ENCODE measurements around the gene CDH18.

Gene CDH18

GRCh38 chr5:19977099-19977498 is 10.9 kb downstream of the CDH18 start:
- no peaks in the 10 kb centered on the region for H3K36me3 Mint-ChIP-seq (ENCODE audit: low read depth)
- no peak overlapping the region for H3K27ac Mint-ChIP-seq
- H3K27me3 Mint-ChIP-seq (ENCODE audit: low read depth), result no peaks in the 10 kb centered on the region
- no peaks in the 10 kb centered on the region for H3K4me1 Mint-ChIP-seq (ENCODE audit: low read depth)
- no peak overlapping the region for H3K4me3 Mint-ChIP-seq
- peaks cover 13% of the 10 kb centered on the region for H3K9me3 Mint-ChIP-seq

GRCh38 chr5:19975795-19976194 is 12.2 kb downstream of the CDH18 start:
- Mint-ChIP-seq H3K36me3 (ENCODE audit: low read depth) (no peaks in the 10 kb centered on the region), H3K4me1 (ENCODE audit: low read depth) (no peaks in the 10 kb centered on the region), H3K9me3 (peaks cover 14% of the 10 kb centered on the region), H3K27me3 (ENCODE audit: low read depth) (no peaks in the 10 kb centered on the region), H3K27ac (no peak overlapping the region), H3K4me3 (no peak overlapping the region)

DNA sequence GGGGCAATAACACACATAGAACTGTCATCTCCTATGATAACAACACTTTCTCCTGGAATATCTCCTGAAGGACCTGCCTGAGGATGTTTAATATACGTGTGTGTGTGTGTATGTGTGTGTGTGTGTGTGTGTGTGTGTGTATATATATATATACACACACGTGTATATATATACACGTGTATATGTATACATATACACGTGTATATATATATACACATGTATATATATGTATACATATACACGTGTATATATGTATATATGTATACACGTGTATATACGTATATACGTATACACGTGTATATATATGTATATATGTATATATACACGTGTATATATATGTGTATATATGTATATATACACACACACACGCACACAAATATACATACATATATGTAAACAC is 27.5 kb downstream of the CDH18 start:
- no peaks in the 10 kb centered on the region for H3K4me1 Mint-ChIP-seq (ENCODE audit: low read depth)
- H3K36me3 Mint-ChIP-seq (ENCODE audit: low read depth), result no peaks in the 10 kb centered on the region
- H3K27me3 Mint-ChIP-seq (ENCODE audit: low read depth), result no peaks in the 10 kb centered on the region
- no peak overlapping the region for H3K27ac Mint-ChIP-seq
- H3K9me3 Mint-ChIP-seq, result peaks cover 11% of the 10 kb centered on the region
- H3K4me3 Mint-ChIP-seq, result no peak overlapping the region

GRCh38 chr5:19959830-19960384 is 28.1 kb downstream of the CDH18 start:
- Mint-ChIP-seq H3K36me3 (ENCODE audit: low read depth) (no peaks in the 10 kb centered on the region), H3K4me1 (ENCODE audit: low read depth) (no peaks in the 10 kb centered on the region)

DNA sequence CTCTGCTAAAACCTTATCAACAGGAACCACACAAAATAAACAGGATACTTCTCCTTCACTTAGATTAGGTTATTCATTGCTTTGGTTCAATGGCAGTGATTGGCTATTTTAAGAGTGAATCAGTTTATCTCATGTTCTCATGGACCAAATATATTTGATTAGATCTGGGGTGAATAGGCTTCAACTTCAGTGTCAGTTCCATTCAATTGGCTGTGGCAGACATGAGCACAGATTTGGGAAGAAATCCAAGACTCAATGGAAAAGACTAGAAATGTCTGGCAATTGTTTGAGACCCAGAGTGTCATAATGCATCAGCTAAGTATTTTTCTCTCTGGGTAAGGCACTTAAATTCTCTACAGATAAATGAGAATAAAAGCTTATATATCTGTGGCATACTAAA is 37.1 kb downstream of the CDH18 start:
- Mint-ChIP-seq H3K9me3 (peaks cover 12% of the 10 kb centered on the region), H3K27ac (no peak overlapping the region), H3K4me1 (ENCODE audit: low read depth) (no peaks in the 10 kb centered on the region), H3K36me3 (ENCODE audit: low read depth) (no peaks in the 10 kb centered on the region), H3K27me3 (ENCODE audit: low read depth) (no peaks in the 10 kb centered on the region), H3K4me3 (no peak overlapping the region)

More at GRCh38 chr5:19959830-19960384, 28.1 kb downstream of the CDH18 start:
- peaks cover 15% of the 10 kb centered on the region for H3K9me3 Mint-ChIP-seq
- no peak overlapping the region for H3K27ac Mint-ChIP-seq
- no peak overlapping the region for H3K4me3 Mint-ChIP-seq
- H3K27me3 Mint-ChIP-seq (ENCODE audit: low read depth), result no peaks in the 10 kb centered on the region

DNA sequence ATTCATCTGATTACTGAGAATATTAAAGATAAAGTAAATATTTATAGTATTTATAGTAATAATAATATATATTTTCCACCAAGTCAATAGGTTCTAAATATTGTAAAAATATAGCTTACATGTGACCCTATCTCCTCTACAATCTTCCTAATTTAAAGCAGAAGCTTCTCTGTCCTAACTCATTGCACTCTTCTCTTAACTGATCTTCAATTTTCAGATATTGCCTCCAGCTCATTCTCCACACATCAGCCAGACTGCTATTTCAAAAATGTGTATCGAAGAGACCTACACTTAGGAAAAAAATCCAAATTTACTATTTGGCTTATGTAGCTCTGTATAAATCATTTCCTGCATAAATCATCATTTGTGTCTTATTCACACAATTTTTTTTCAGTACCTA is 47.8 kb downstream of the CDH18 start:
- no peaks in the 10 kb centered on the region for H3K27me3 Mint-ChIP-seq (ENCODE audit: low read depth)
- no peaks in the 10 kb centered on the region for H3K4me1 Mint-ChIP-seq (ENCODE audit: low read depth)
- no peak overlapping the region for H3K27ac Mint-ChIP-seq

DNA sequence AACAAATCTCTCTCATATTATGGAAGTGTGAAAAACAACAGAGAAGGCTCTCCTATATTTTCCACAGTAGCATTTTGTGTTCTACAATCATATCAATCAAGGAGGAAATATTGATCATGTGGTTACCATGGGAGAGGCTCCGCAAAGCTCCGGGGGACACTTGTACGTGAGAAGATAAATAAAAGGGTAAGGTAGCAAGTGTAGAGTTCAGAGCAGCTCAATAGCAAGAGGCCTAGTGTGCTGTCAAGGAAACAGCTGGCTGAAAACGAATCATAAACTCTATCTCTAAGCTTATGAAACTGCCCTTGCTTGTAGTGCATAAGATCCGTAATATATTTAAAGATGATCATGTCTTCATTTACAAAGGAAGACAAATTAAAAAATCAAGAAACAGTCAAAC is 57.5 kb downstream of the CDH18 start:
- Mint-ChIP-seq H3K4me3 (no peak overlapping the region), H3K27me3 (ENCODE audit: low read depth) (no peaks in the 10 kb centered on the region), H3K36me3 (ENCODE audit: low read depth) (no peaks in the 10 kb centered on the region), H3K27ac (no peak overlapping the region), H3K4me1 (ENCODE audit: low read depth) (no peaks in the 10 kb centered on the region), H3K9me3 (peaks cover 8% of the 10 kb centered on the region)

More for the DNA sequence above, 47.8 kb downstream of the CDH18 start:
- Mint-ChIP-seq H3K4me3 (no peak overlapping the region), H3K36me3 (ENCODE audit: low read depth) (no peaks in the 10 kb centered on the region), H3K9me3 (peaks cover 11% of the 10 kb centered on the region)

- Mint-ChIP-seq H3K27me3 (ENCODE audit: low read depth) (no peaks in the 10 kb centered on the region), H3K36me3 (ENCODE audit: low read depth) (no peaks in the 10 kb centered on the region), H3K27ac (no peak overlapping the region), H3K9me3 (peaks cover 15% of the 10 kb centered on the region), H3K4me1 (ENCODE audit: low read depth) (no peaks in the 10 kb centered on the region), H3K4me3 (no peak overlapping the region)
Observed at GRCh38 chr5:19928562-19929421, 59.2 kb downstream of the CDH18 start.

GRCh38 chr5:19927919-19928318 is 60.1 kb downstream of the CDH18 start:
- H3K4me1 Mint-ChIP-seq (ENCODE audit: low read depth), result no peaks in the 10 kb centered on the region
- H3K9me3 Mint-ChIP-seq, result peaks cover 16% of the 10 kb centered on the region
- H3K27ac Mint-ChIP-seq, result no peak overlapping the region

GRCh38 chr5:19927170-19927569 is 60.8 kb downstream of the CDH18 start:
- peaks cover 19% of the 10 kb centered on the region for H3K9me3 Mint-ChIP-seq
- no peak overlapping the region for H3K4me3 Mint-ChIP-seq
- no peaks in the 10 kb centered on the region for H3K27me3 Mint-ChIP-seq (ENCODE audit: low read depth)
- H3K27ac Mint-ChIP-seq, result no peak overlapping the region
- no peaks in the 10 kb centered on the region for H3K4me1 Mint-ChIP-seq (ENCODE audit: low read depth)
- no peaks in the 10 kb centered on the region for H3K36me3 Mint-ChIP-seq (ENCODE audit: low read depth)

More at GRCh38 chr5:19927919-19928318, 60.1 kb downstream of the CDH18 start:
- no peaks in the 10 kb centered on the region for H3K27me3 Mint-ChIP-seq (ENCODE audit: low read depth)
- no peaks in the 10 kb centered on the region for H3K36me3 Mint-ChIP-seq (ENCODE audit: low read depth)
- no peak overlapping the region for H3K4me3 Mint-ChIP-seq

DNA sequence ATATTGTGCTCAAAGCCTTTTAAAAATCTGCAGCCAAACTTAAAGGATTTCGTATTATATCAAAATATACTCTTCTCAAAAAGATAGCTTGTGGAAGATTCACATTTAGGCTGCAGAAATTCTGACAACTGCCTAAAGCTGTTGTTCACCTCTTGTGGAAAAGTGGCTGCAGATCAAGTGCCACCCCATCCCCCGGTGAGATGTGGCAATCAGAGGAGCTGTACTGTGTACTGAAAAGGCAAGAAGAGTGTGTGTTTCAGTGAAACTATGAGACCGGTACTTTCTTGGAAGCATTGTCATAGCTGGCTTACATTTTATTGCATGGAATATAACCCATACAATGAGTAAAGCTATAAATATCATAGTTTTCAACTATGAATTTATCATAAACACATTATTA is 64.3 kb downstream of the CDH18 start:
- H3K4me3 Mint-ChIP-seq, result no peak overlapping the region
- H3K27ac Mint-ChIP-seq, result no peak overlapping the region
- H3K9me3 Mint-ChIP-seq, result peaks cover 19% of the 10 kb centered on the region
- no peaks in the 10 kb centered on the region for H3K27me3 Mint-ChIP-seq (ENCODE audit: low read depth)
- no peaks in the 10 kb centered on the region for H3K36me3 Mint-ChIP-seq (ENCODE audit: low read depth)
- no peaks in the 10 kb centered on the region for H3K4me1 Mint-ChIP-seq (ENCODE audit: low read depth)

- Mint-ChIP-seq H3K4me3 (no peak overlapping the region), H3K4me1 (ENCODE audit: low read depth) (no peaks in the 10 kb centered on the region), H3K27ac (no peak overlapping the region), H3K36me3 (ENCODE audit: low read depth) (no peaks in the 10 kb centered on the region), H3K27me3 (ENCODE audit: low read depth) (no peaks in the 10 kb centered on the region), H3K9me3 (peaks cover 23% of the 10 kb centered on the region)
Observed at GRCh38 chr5:19920761-19921160, 67.2 kb downstream of the CDH18 start.

- Mint-ChIP-seq H3K27ac (no peak overlapping the region), H3K36me3 (ENCODE audit: low read depth) (no peaks in the 10 kb centered on the region), H3K9me3 (peaks cover 18% of the 10 kb centered on the region), H3K27me3 (ENCODE audit: low read depth) (no peaks in the 10 kb centered on the region), H3K4me3 (no peak overlapping the region), H3K4me1 (ENCODE audit: low read depth) (no peaks in the 10 kb centered on the region)
Observed at GRCh38 chr5:19918780-19919179, 69.2 kb downstream of the CDH18 start.

- H3K27me3 Mint-ChIP-seq (ENCODE audit: low read depth), result no peaks in the 10 kb centered on the region
- H3K4me1 Mint-ChIP-seq (ENCODE audit: low read depth), result no peaks in the 10 kb centered on the region
- no peak overlapping the region for H3K27ac Mint-ChIP-seq
- H3K36me3 Mint-ChIP-seq (ENCODE audit: low read depth), result no peaks in the 10 kb centered on the region
- peaks cover 17% of the 10 kb centered on the region for H3K9me3 Mint-ChIP-seq
- no peak overlapping the region for H3K4me3 Mint-ChIP-seq
Observed at GRCh38 chr5:19917588-19918122, 70.3 kb downstream of the CDH18 start.

GRCh38 chr5:19910136-19910535 is 77.9 kb downstream of the CDH18 start:
- Mint-ChIP-seq H3K27ac (no peak overlapping the region), H3K27me3 (ENCODE audit: low read depth) (no peaks in the 10 kb centered on the region), H3K4me3 (no peak overlapping the region), H3K9me3 (peaks cover 17% of the 10 kb centered on the region), H3K4me1 (ENCODE audit: low read depth) (no peaks in the 10 kb centered on the region), H3K36me3 (ENCODE audit: low read depth) (no peaks in the 10 kb centered on the region)
